SH-SY5Y (cell line): ENCODE measurements around the gene HDAC8.

Experiments
- GATA2 ChIP-seq: IDR thresholded peaks from 2 replicates; pipeline ENCODE4 v1.6.1; 2011; ENCODE audit warnings: mild to moderate bottlenecking, low read depth, low read length
- GATA3 ChIP-seq: IDR thresholded peaks from 2 replicates; pipeline ENCODE4 v1.6.1; 2011; ENCODE audit warnings: low read depth, mild to moderate bottlenecking, low read length, moderate library complexity

The HDAC8 gene

GRCh38 chrX:72477781-72478181 is 94.9 kb downstream of the HDAC8 start:
- TF ChIP-seq GATA3 (no peak), GATA2 (no peak)

- no peak for TF ChIP-seq GATA2
- no peak for TF ChIP-seq GATA3
Observed at GRCh38 chrX:72477376-72477775, 95.3 kb downstream of the HDAC8 start.

- TF ChIP-seq GATA2 = no peak
- TF ChIP-seq GATA3 = no peak
Observed at GRCh38 chrX:72475952-72476668, 96.5 kb downstream of the HDAC8 start.

- TF ChIP-seq GATA2 (no peak), GATA3 (no peak)
Observed at GRCh38 chrX:72475338-72475737, 97.3 kb downstream of the HDAC8 start.

- no peak for TF ChIP-seq GATA3
- no peak for TF ChIP-seq GATA2
Observed at GRCh38 chrX:72470532-72471223, 102.0 kb downstream of the HDAC8 start.

- TF ChIP-seq GATA2 = no peak
- no peak for TF ChIP-seq GATA3
Observed at GRCh38 chrX:72470117-72470516, 102.5 kb downstream of the HDAC8 start.

- no peak for TF ChIP-seq GATA2
- TF ChIP-seq GATA3 = no peak
Observed at GRCh38 chrX:72468607-72469006, 104.0 kb downstream of the HDAC8 start.

GRCh38 chrX:72467135-72467534 is 105.5 kb downstream of the HDAC8 start:
- no peak for TF ChIP-seq GATA3
- no peak for TF ChIP-seq GATA2

- no peak for TF ChIP-seq GATA2
- no peak for TF ChIP-seq GATA3
Observed at GRCh38 chrX:72466493-72466892, 106.2 kb downstream of the HDAC8 start.

GRCh38 chrX:72465889-72466288 is 106.8 kb downstream of the HDAC8 start:
- TF ChIP-seq GATA2 = no peak
- TF ChIP-seq GATA3 = no peak

- TF ChIP-seq GATA3 (no peak), GATA2 (no peak)
Observed at GRCh38 chrX:72461766-72462165, 110.9 kb downstream of the HDAC8 start.

- TF ChIP-seq GATA3 (no peak), GATA2 (no peak)
Observed at GRCh38 chrX:72461288-72461687, 111.4 kb downstream of the HDAC8 start.

GRCh38 chrX:72460715-72461114 is 111.9 kb downstream of the HDAC8 start:
- no peak for TF ChIP-seq GATA3

GRCh38 chrX:72436010-72436409 is 136.6 kb downstream of the HDAC8 start:
- TF ChIP-seq GATA2 (no peak), GATA3 (no peak)

- TF ChIP-seq GATA2 = no peak
Observed at GRCh38 chrX:72430405-72430968, 142.2 kb downstream of the HDAC8 start.

GRCh38 chrX:72421797-72422196 is 150.8 kb downstream of the HDAC8 start:
- TF ChIP-seq GATA2 (no peak), GATA3 (no peak)
